Activated CD4-positive, alpha-beta memory T cell treated with anti-CD3 and anti-CD28 coated beads for 36 hours (primary cell): Measurements from ENCODE around the gene SPSB3. TPM values are rescaled to one million over a fixed set of nuclear protein-coding genes. Genes with fewer than 3 reads are reported as not detected.

Source experiments
- CTCF ChIA-PET: fragments of 350-600 bp; sonication (Branson Sonifier 250); formaldehyde crosslinking; loops from one replicate; lab custom pipeline; 2021; ENCODE audit warnings: antibody characterized with exemption, inconsistent platforms; lab: Charles Lee
- POLR2A ChIA-PET: fragments of 350-600 bp; sonication (Branson Sonifier 250); formaldehyde crosslinking; loops from one replicate; lab custom pipeline; 2021; ENCODE audit warnings: antibody characterized with exemption; lab: Charles Lee
- DNase-seq: peaks from one replicate; pipeline ENCODE4 v3.0.0-alpha.2; 2020
- H3K27ac Mint-ChIP-seq: one replicate; pipeline ENCODE4 v1.8.0; 2021; ENCODE audit warnings: mixed read lengths
- H3K27me3 Mint-ChIP-seq: one replicate; pipeline ENCODE4 v1.8.0; 2021; ENCODE audit warnings: mixed read lengths
- H3K36me3 Mint-ChIP-seq: one replicate; pipeline ENCODE4 v1.8.0; 2021; ENCODE audit warnings: mixed read lengths
- H3K4me1 Mint-ChIP-seq: one replicate; pipeline ENCODE4 v1.8.0; 2021; ENCODE audit warnings: low read depth, mixed read lengths
- H3K4me3 Mint-ChIP-seq: one replicate; pipeline ENCODE4 v1.8.0; 2021; ENCODE audit warnings: mild to moderate bottlenecking, mixed read lengths
- H3K9me3 Mint-ChIP-seq: one replicate; pipeline ENCODE4 v1.8.0; 2021; ENCODE audit warnings: mixed read lengths
- intact Hi-C: fragments of 100-400 bp; cut with micrococcal nuclease; formaldehyde crosslinking; loops from one replicate; pipeline ENCODE4 v1.15.1; 2023
- total RNA-seq, 2 experiments: library from RNA; stranded (reverse); gene quantifications; one replicate each; pipeline ENCODE4 v1.2.3, GENCODE V29; 2021

The SPSB3 gene
- total RNA-seq, 2 experiments from 2014 or later, result 21.2 to 21.8 TPM

DNA sequence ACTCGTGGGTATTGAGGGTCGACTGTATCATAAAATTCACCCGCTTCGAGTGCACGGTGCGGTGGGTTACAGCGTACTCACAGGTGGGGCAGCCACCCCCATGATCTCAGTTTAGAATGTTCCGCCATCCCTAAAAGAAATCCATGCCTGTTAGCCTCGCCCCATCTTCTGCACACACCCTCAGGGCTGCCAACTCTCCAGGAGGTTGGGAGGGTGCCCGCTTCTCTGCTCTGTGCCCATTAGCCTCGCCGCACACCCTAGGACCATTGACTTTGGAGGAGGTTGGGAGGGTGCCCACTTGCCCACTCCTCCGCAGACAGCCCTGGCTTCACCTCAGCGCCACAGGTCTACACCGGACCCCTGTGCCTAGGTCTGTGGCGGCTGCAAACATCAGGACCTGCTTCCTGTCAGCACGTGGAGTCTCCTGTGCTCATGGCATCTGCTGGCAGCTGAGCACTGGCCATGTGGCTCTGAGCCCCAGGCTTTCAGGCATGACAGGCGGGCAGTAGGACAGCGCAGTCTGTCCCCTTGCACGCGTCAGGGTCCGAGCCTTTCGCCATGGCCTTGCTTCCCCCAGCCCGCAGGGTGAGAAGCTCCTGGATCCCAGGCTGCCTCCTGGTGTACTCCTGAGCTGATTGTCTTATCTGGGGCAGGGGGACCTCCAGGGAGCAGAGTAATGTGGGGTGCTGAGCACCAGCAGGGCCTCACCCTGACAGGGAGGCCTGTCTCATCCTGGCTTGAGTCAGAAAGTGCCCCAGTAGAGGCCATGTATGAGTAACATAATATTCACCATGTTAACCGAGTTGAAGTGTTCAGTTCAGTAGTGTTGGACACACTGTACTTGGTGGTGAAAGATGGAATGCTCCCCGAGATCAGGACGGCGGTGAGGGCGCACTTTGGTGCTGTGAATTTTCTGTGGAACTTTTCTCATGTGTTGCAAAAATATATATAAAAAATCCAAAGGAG is 32.9 kb downstream of the SPSB3 start:
- intact Hi-C loops, result no loop called here
- peaks cover 10% of the 10 kb centered on the region for H3K36me3 Mint-ChIP-seq
- H3K27me3 Mint-ChIP-seq, result no peaks in the 10 kb centered on the region
- H3K9me3 Mint-ChIP-seq, result no peaks in the 10 kb centered on the region
- DNase-seq, result no peak
- ChIA-PET CTCF (interaction anchor here (1.0 kb wide), 1 partner anchor 26 kb away, joined by 3 read pairs; no protein-coding TSS in a partner anchor), POLR2A (no interaction called here)
- H3K27ac Mint-ChIP-seq, result no peak overlapping the region
- no peaks in the 10 kb centered on the region for H3K4me1 Mint-ChIP-seq
- H3K4me3 Mint-ChIP-seq, result no peak overlapping the region

DNA sequence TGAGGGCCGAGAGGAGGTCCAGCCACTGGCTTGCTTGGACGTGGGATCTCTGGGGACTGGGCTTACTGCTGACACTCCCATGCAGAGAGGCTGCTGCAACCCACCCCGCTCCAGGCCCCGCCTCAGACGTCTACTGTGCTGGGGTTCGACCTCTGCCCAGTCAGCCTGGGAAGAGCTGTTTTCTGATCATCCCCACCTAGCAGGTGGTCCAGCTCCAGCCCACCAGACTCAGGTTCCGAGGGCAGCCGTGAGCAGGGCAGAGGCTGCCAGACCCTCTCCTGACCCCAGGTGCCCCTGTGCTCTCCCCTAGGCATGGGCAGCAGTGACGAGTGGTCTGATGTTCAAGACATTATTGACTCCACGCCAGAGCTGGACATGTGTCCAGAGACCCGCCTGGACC is 34.4 kb downstream of the SPSB3 start:
- DNase-seq, result no peak
- Mint-ChIP-seq H3K9me3 (no peaks in the 10 kb centered on the region), H3K27ac (no peak overlapping the region), H3K36me3 (peaks cover 8% of the 10 kb centered on the region), H3K4me3 (no peak overlapping the region), H3K4me1 (no peaks in the 10 kb centered on the region), H3K27me3 (no peaks in the 10 kb centered on the region)
- intact Hi-C loops, result no loop called here
- ChIA-PET CTCF (no interaction called here), POLR2A (no interaction called here)

DNA sequence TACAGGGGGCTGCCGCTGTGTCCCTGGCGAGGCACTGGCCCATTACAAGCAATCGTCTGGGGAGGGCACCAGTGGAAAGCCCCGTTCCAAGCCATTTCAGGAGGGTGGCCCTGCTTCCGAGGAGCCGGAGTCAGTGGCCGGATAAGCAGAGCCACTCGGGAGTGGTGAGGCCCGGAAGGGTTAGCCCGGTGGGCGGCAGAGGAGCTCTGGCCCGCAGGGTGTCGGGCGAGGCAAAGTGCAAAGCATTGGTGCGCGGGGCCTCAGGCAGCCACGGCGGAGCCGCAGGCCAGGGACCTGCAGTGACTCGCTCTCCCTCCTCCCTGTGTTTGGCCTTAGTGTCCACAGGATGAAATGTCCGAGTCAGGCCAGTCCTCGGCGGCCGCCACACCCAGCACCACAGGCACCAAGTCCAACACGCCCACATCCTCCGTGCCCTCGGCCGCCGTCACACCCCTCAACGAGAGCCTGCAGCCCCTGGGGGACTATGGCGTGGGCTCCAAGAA is 35.6 kb downstream of the SPSB3 start:
- H3K27me3 Mint-ChIP-seq, result no peaks in the 10 kb centered on the region
- DNase-seq, result no peak
- POLR2A ChIA-PET, result no interaction called here
- H3K4me1 Mint-ChIP-seq, result no peaks in the 10 kb centered on the region
- intact Hi-C loops, result no loop called here
- H3K27ac Mint-ChIP-seq, result no peak overlapping the region
- H3K9me3 Mint-ChIP-seq, result no peaks in the 10 kb centered on the region
- CTCF ChIA-PET, result no interaction called here
- H3K36me3 Mint-ChIP-seq, result peaks cover 3% of the 10 kb centered on the region
- H3K4me3 Mint-ChIP-seq, result no peak overlapping the region

DNA sequence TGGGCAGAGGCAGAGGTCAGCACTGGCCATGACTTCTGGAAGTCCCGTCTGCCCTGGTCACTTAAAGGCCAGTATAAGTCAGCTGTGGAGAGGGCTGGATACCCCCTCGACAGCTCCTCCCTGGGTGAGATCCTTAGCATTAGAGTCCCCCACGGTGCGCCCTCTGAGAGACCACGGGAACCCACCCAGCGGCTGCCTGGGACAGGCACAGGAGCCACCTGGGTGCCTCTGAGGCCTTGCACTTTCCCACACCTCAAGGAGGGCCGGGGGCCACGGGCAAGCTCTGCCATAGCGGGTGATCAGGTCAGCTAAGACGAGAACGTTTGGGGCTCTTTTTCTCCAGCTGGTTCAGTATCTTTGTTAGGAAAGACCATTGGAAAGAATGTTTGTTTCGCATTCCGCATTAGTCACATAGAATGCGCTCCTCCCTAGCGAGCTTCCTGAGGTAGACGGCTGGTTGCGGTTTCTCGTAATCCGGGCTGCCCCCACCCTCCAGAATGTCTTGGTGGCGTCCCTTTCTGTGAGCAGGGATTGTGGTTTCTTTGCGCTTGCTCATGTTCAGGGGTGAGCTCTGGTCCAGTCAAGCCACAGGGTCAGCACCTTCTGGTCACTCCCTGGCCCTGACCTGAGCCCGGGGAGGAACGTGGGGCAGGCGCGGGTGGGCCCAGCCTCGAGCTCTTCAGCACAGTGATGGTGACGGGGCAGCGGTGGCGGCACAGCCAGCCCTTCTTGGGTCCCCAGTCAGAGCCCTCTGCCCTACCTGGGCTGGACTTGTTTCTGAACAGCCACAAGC is 36.3 kb downstream of the SPSB3 start:
- Mint-ChIP-seq H3K4me3 (no peak overlapping the region), H3K4me1 (no peaks in the 10 kb centered on the region), H3K9me3 (no peaks in the 10 kb centered on the region), H3K27ac (no peak overlapping the region), H3K27me3 (no peaks in the 10 kb centered on the region), H3K36me3 (peaks cover 5% of the 10 kb centered on the region)
- ChIA-PET CTCF (interaction anchor here (1.0 to 1.4 kb wide), 2 partner anchors 22 to 40 kb away, joined by 3 to 5 read pairs; partner anchors contain the start of gene MAPK8IP3), POLR2A (no interaction called here)
- intact Hi-C loops, result no loop called here
- no peak for DNase-seq

DNA sequence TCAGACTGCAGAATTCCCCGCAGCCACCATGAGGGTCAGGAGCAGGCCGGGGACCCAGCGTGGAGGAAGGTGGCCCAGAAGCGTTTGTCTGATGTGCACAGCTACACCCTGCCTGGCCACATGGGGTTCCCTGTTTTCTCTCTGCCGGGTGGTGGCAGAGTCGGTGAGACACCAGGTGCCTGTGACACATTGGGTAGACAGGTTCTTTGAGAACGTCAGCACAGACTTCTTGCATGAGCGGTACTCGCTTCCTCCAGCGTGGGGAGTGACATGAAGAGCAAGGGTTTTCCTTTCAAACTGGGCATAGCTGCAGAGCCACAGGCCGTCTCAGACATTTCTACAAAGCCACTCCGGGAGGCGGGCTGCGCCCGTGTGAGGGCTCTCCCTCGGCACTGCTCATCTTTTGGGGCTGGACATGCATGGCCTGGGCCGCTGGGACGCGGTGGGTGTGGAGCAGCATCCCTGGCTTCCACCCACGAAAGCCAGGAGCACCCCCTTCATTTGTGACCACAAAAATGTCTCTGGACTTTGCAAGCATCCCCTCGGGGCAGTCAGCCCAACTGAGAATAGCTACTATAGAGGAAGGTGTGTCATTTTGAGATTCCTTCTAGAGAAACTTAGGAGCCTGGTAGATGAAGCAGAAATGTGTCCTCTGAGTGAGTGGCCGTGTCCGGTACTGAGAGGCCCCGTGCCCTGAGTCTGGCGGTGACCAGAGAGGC is 37.0 kb downstream of the SPSB3 start:
- H3K27ac Mint-ChIP-seq, result no peak overlapping the region
- H3K9me3 Mint-ChIP-seq, result no peaks in the 10 kb centered on the region
- intact Hi-C loops, result no loop called here
- no peak overlapping the region for H3K4me3 Mint-ChIP-seq
- DNase-seq, result no peak
- H3K36me3 Mint-ChIP-seq, result peaks cover 8% of the 10 kb centered on the region
- POLR2A ChIA-PET, result no interaction called here
- H3K4me1 Mint-ChIP-seq, result no peaks in the 10 kb centered on the region
- H3K27me3 Mint-ChIP-seq, result no peaks in the 10 kb centered on the region
- CTCF ChIA-PET, result interaction anchor here (1.0 to 1.4 kb wide), 2 partner anchors 22 to 39 kb away, joined by 3 to 5 read pairs; partner anchors contain the start of gene MAPK8IP3

DNA sequence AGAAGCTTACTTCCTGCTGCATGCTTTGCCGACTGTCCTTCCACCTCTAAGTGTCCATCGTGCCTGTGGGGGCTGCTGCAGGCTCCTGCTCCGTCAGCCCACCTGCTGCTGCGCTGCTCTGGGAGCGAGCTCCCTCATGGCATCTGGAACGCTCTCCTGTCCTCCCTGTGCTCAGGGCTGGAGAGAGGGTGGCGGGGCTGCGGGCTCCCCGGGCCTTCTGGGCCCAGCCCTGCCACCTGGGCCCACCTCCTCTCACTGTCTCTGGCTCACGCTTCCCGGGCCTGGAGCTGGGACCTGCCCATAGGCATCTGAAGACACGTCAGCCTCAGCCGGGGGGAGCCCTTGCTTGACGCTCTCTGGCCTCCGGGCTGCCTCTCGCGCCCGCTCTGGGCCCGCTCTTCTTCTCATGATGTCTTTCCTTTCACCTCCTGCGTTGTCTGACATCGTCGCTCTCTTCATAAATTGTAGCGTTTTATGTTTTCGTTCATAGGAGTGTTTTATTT is 38.0 kb downstream of the SPSB3 start:
- no peaks in the 10 kb centered on the region for H3K4me1 Mint-ChIP-seq
- intact Hi-C loops, result no loop called here
- no peaks in the 10 kb centered on the region for H3K27me3 Mint-ChIP-seq
- H3K27ac Mint-ChIP-seq, result no peak overlapping the region
- peaks cover 8% of the 10 kb centered on the region for H3K36me3 Mint-ChIP-seq
- H3K4me3 Mint-ChIP-seq, result no peak overlapping the region
- ChIA-PET POLR2A (no interaction called here), CTCF (no interaction called here)
- no peak for DNase-seq
- no peaks in the 10 kb centered on the region for H3K9me3 Mint-ChIP-seq

DNA sequence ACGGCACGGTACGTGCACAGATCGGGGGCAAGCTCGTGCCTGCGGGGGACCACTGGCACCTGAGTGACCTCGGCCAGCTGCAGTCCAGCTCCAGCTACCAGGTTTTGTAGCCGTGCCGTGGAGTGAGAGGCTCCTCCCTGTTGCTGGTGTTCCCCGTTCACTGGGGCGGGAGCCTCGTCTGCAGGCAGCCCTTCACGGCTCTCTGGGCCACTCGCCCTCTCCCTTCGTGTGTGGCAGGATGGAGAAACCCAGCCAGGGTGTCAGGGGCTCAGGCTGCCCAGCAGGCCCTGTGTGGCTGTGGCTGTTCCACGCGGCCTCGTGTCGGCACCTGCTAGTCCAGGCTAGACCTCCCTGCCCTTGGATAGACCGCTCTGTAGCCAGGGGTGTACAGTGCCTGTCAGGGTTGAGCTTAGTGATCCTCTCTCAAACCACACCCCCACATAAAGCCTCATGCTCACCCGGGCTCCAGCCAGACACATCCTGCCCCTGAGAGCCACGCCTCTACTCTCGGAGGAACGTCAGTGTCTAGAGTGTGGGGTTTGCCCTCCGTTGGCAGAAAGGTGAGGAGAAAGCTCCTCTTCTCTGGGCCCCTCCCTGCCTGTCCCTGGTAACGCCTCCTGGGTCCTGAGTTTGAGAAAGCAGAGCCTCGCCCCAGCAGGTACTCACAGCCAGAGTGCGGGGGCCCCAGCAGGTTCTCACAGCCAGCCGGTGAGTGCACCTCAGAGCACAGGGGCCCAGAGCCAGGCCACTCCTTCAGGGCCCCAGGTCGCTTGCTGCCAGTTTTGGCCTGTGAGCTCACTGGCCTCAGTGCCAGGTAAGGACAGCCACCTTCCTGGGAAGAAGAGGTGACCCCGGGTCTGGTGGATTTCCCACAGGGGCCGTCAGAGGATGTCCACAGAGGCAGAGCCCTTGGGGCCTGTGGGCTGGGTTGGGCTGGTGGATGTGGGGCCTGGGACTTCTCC is 38.7 kb downstream of the SPSB3 start:
- Mint-ChIP-seq H3K27me3 (no peaks in the 10 kb centered on the region), H3K27ac (no peak overlapping the region), H3K4me3 (no peak overlapping the region), H3K4me1 (no peaks in the 10 kb centered on the region), H3K36me3 (peaks cover 8% of the 10 kb centered on the region), H3K9me3 (no peaks in the 10 kb centered on the region)
- ChIA-PET POLR2A (interaction anchor here (0.5 kb wide), 1 partner anchor 365 kb away, joined by 3 read pairs; no protein-coding TSS in a partner anchor), CTCF (no interaction called here)
- DNase-seq, result no peak
- intact Hi-C loops, result no loop called here

DNA sequence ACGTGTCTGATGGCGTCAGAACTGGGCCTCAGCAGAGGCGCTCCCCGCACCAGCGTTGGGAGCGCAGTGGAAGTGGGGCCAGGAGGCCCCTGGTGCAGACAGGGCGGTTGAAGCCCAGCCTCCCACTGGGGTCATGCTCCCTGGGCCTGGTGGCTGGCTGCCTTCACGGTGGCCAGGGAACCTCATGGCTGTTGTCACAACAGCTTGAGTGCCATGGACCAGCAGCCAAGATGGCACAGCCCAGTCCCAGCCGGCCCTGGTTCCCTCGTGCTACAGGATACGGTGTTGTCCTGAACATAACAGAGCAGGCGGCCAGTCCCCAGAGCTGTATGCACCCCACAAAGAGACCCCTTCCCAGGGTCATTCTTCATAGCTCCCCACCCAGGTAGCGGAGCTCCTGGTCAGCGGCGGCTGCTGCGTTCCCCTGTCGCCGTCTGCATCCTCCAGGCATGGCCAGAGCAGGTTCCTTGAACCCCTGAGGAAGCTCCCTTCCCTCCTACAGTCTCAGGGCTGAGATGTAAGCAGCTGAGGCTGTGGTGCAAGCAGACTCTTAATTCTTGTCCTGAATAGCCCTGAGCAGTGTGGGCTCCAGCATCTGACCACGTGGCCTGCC is 40.7 kb downstream of the SPSB3 start:
- Mint-ChIP-seq H3K36me3 (peaks cover 8% of the 10 kb centered on the region), H3K4me1 (no peaks in the 10 kb centered on the region), H3K27ac (no peak overlapping the region), H3K27me3 (no peaks in the 10 kb centered on the region), H3K9me3 (no peaks in the 10 kb centered on the region), H3K4me3 (no peak overlapping the region)
- POLR2A ChIA-PET, result no interaction called here
- DNase-seq, result no peak
- intact Hi-C loops, result no loop called here
- CTCF ChIA-PET, result interaction anchor here (1.2 kb wide), 1 partner anchor 18 kb away, joined by 4 read pairs; no protein-coding TSS in a partner anchor

DNA sequence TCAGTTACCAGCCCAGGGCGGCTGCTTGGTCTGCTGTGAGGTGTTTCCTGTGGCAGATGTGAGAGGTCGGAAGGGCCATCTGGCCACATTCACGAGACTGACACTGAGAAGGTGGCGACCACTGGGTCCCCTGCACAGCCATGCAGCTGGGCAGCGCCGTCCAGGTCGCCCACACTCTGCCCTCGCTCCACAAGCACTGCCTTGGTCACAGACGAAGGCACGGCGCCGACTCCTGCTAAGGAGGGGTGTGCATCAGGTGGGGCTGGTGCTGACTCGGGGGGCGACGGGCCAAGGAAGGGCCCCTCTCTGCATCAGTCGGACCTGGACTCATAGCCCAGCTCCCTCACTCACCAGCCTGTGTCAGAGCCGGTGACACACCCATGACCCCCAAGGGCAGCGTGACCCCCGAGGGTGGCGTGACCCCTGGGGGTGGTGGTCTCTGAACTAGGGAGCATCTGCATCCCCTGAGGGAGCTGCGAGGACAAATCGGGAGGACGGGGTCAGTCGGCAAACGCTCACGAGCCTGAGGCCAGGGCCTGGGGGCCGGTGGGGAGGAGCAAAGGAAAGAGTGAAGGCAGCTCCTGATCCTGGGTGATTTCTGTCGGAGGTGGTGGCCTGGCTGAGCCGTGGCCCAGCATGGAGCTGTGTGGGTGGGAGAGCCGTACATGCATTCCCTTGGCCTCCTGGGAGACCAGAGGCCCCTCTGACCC is 41.4 kb downstream of the SPSB3 start:
- H3K36me3 Mint-ChIP-seq, result peaks cover 8% of the 10 kb centered on the region
- CTCF ChIA-PET, result interaction anchor here (1.2 kb wide), 1 partner anchor 17 kb away, joined by 4 read pairs; no protein-coding TSS in a partner anchor
- POLR2A ChIA-PET, result no interaction called here
- H3K4me1 Mint-ChIP-seq, result no peaks in the 10 kb centered on the region
- no peak for DNase-seq
- H3K4me3 Mint-ChIP-seq, result no peak overlapping the region
- H3K27me3 Mint-ChIP-seq, result no peaks in the 10 kb centered on the region
- no peak overlapping the region for H3K27ac Mint-ChIP-seq
- H3K9me3 Mint-ChIP-seq, result no peaks in the 10 kb centered on the region
- intact Hi-C loops, result no loop called here

DNA sequence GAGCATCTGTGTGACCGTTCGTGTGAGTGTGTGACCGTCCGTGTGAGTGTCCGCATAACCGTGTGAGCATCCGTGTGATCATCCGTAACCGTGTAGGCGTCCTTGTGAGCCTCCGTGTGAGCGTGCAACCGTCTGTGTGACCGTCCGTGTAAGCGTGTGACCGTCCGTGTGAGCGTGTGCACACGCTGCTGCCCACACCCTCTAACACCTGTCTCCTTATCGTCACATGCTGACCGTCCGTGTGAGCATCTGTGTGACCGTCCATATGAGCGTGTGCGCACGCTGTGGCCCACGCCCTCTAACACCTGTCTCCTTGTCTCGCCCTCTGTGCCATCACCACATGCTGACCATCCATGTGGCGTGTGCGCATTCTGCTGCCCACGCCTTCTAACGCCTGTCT is 42.1 kb downstream of the SPSB3 start:
- Mint-ChIP-seq H3K36me3 (peaks cover 8% of the 10 kb centered on the region), H3K4me1 (no peaks in the 10 kb centered on the region), H3K27ac (no peak overlapping the region), H3K27me3 (no peaks in the 10 kb centered on the region), H3K4me3 (no peak overlapping the region), H3K9me3 (no peaks in the 10 kb centered on the region)
- ChIA-PET POLR2A (no interaction called here), CTCF (no interaction called here)
- intact Hi-C loops, result no loop called here
- DNase-seq, result no peak
